HCT116 (cell line): ENCODE results near the gene SPG11. TPM values are rescaled to one million over a fixed set of nuclear protein-coding genes. Genes with fewer than 3 reads are reported as not detected.

ENCODE experiments used
- ATAC-seq: fragments of 200-7000 bp; cut with Tn5 transposase; 2 replicates; pipeline ENCODE4 v1.9.1; 2020; ENCODE audit warnings: mild to moderate bottlenecking, moderate library complexity
- BruUV-seq: library from RNA; stranded (reverse); fragments of 400-500 nt; replicated peaks from 2 replicates; lab custom pipeline; 2021; lab: Mats Ljungman, UMichigan
- CTCF ChIA-PET: fragments of 300-600 bp; sonication (Branson Sonifier 250); formaldehyde crosslinking; loops from one replicate; lab custom pipeline; 2021; ENCODE audit warnings: antibody characterized with exemption; lab: Charles Lee
- POLR2A ChIA-PET: fragments of 300-600, 350-600 bp; sonication (Branson Sonifier 250); formaldehyde crosslinking; loops from one replicate; lab custom pipeline; 2021; ENCODE audit warnings: antibody characterized with exemption; lab: Charles Lee
- RAD21 ChIA-PET, 2 experiments: fragments of 300-600 bp; sonication (Branson Sonifier 250); formaldehyde crosslinking; loops; one replicate each; lab custom pipeline; 2023; ENCODE audit warnings: low total read pairs in 2 of 2; ENCODE audit not compliant: uncharacterized antibody in 2 of 2, unreplicated experiment in 2 of 2, low non-redundant PET in 1 of 2; lab: Charles Lee
- DNase-seq: peaks from one replicate; pipeline ENCODE4 v3.0.0-alpha.2; 2010; ENCODE audit warnings: low read depth, low spot score
- H2AFZ ChIP-seq: fragments of 200-600 bp; shearing (Covaris generic), sonication (generic); 2 replicates; pipeline ENCODE4 v1.6.1; 2017; ENCODE audit warnings: low read depth, mixed run types, mixed read lengths, antibody characterized with exemption, low read length; ENCODE audit not compliant: poor library complexity, severe bottlenecking
- H3K27ac ChIP-seq: 2 replicates; pipeline ENCODE4 v1.5.1; 2012; ENCODE audit warnings: low read depth, low read length
- H3K27me3 ChIP-seq: fragments of 200-600 bp; sonication (generic); 2 replicates; pipeline ENCODE4 v1.6.1; 2016; ENCODE audit warnings: mixed run types, low read length, mixed read lengths; ENCODE audit not compliant: insufficient read depth
- H3K36me3 ChIP-seq, 2 experiments: fragments of 200-500 bp in 1 of 2; fragments of 200-600 bp in 1 of 2; sonication (Bioruptor generic) in 1 of 2; sonication (generic) in 1 of 2; 2 replicates each; pipeline versions ENCODE4 v1.5.1 to v1.6.1; 2014 to 2016; ENCODE audit warnings: low read length in 2 of 2, inconsistent platforms in 1 of 2, mixed read lengths in 1 of 2, mixed run types in 1 of 2; ENCODE audit not compliant: insufficient read depth in 2 of 2, control insufficient read depth in 1 of 2
- H3K4me1 ChIP-seq, 2 experiments: fragments of 200-600 bp in 1 of 2; sonication (generic) in 1 of 2; 2 replicates each; pipeline versions ENCODE4 v1.5.1 to v1.6.1; 2012 to 2017; ENCODE audit warnings: low read length in 2 of 2, inconsistent platforms in 1 of 2, mild to moderate bottlenecking in 1 of 2, mixed read lengths in 1 of 2, mixed run types in 1 of 2, moderate library complexity in 1 of 2; ENCODE audit not compliant: insufficient read depth in 2 of 2, control insufficient read depth in 1 of 2
- H3K4me2 ChIP-seq: fragments of 200-600 bp; sonication (generic); 2 replicates; pipeline ENCODE4 v1.6.1; 2017; ENCODE audit warnings: mixed run types, low read length, mixed read lengths
- H3K4me3 ChIP-seq, 2 experiments: fragments of 200-600 bp in 1 of 2; sonication (generic) in 1 of 2; replicated peaks in 1 of 2; 2 replicates each; pipeline ENCODE4 v1.5.1; 2011 to 2016; ENCODE audit warnings: low read length in 2 of 2, control low read depth in 1 of 2, low read depth in 1 of 2, mild to moderate bottlenecking in 1 of 2, mixed read lengths in 1 of 2, mixed run types in 1 of 2
- H3K79me2 ChIP-seq: fragments of 200-600 bp; sonication (generic); 2 replicates; pipeline ENCODE4 v1.6.1; 2017; ENCODE audit warnings: mild to moderate bottlenecking, mixed run types, low read length, moderate library complexity, mixed read lengths; ENCODE audit not compliant: insufficient read depth
- H3K9ac ChIP-seq: fragments of 200-600 bp; sonication (generic); 2 replicates; pipeline ENCODE4 v1.6.1; 2016; ENCODE audit warnings: low read length, mixed read lengths
- H3K9me2 ChIP-seq: fragments of 200-600 bp; sonication (generic), shearing (Covaris generic); 2 replicates; pipeline ENCODE4 v1.6.1; 2017; ENCODE audit warnings: mixed run types, mild to moderate bottlenecking, moderate library complexity; ENCODE audit not compliant: insufficient read depth
- H3K9me3 ChIP-seq, 2 experiments: fragments of 200-500 bp in 1 of 2; fragments of 200-600 bp in 1 of 2; sonication (Bioruptor generic) in 1 of 2; sonication (generic) in 1 of 2; 2 replicates each; pipeline ENCODE4 v1.6.1; 2014 to 2017; ENCODE audit warnings: low read length in 2 of 2, mixed read lengths in 2 of 2, inconsistent platforms in 1 of 2, low read depth in 1 of 2, mild to moderate bottlenecking in 1 of 2, mixed run types in 1 of 2, moderate library complexity in 1 of 2; ENCODE audit not compliant: control insufficient read depth in 1 of 2, insufficient read depth in 1 of 2
- H4K20me1 ChIP-seq: fragments of 200-600 bp; sonication (generic), shearing (Covaris generic); 2 replicates; pipeline ENCODE4 v1.6.1; 2017; ENCODE audit warnings: mixed run types, mild to moderate bottlenecking, moderate library complexity; ENCODE audit not compliant: insufficient read depth
- CBX3 ChIP-seq: IDR thresholded peaks from 2 replicates; pipeline ENCODE4 v1.6.1; 2012; ENCODE audit warnings: low read depth
- CTCF ChIP-seq, 3 experiments: fragments of 200-600 bp in 1 of 3; sonication (generic) in 1 of 3; IDR thresholded peaks in 2 of 3; conservative IDR thresholded peaks in 1 of 3; 2 replicates each; pipeline ENCODE4 v1.5.1; 2012 to 2017; ENCODE audit warnings: low read depth in 2 of 3, low read length in 2 of 3, antibody characterized with exemption in 1 of 3, borderline replicate concordance in 1 of 3, control low read depth in 1 of 3, mild to moderate bottlenecking in 1 of 3, mixed read lengths in 1 of 3, mixed run types in 1 of 3, moderate library complexity in 1 of 3; ENCODE audit not compliant: insufficient read depth in 1 of 3
- ELF1 ChIP-seq: IDR thresholded peaks from 2 replicates; pipeline ENCODE4 v1.6.1; 2012; ENCODE audit warnings: low read depth, borderline replicate concordance
- EZH2 ChIP-seq: fragments of 200-600 bp; sonication (generic); IDR thresholded peaks from 2 replicates; pipeline ENCODE4 v1.6.1; 2017; ENCODE audit warnings: antibody characterized with exemption, mixed run types
- JUND ChIP-seq: IDR thresholded peaks from 2 replicates; pipeline ENCODE4 v1.6.1; 2012
- POLR2A ChIP-seq: IDR thresholded peaks from 2 replicates; pipeline ENCODE4 v1.7.0; 2011; ENCODE audit warnings: borderline replicate concordance; ENCODE audit not compliant: insufficient read depth, insufficient read length; ENCODE audit errors: extremely low read depth
- POLR2AphosphoS5 ChIP-seq: IDR thresholded peaks from 2 replicates; pipeline ENCODE4 v1.6.1; 2011; ENCODE audit warnings: mild to moderate bottlenecking, low read depth, low read length, moderate library complexity
- RAD21 ChIP-seq: IDR thresholded peaks from 2 replicates; pipeline ENCODE4 v1.6.1; 2012; ENCODE audit warnings: low read depth, mild to moderate bottlenecking
- SP1 ChIP-seq: IDR thresholded peaks from 2 replicates; pipeline ENCODE4 v1.6.1; 2012; ENCODE audit warnings: low read depth
- TCF7L2 ChIP-seq: IDR thresholded peaks from 2 replicates; pipeline ENCODE4 v1.7.0; 2011; ENCODE audit warnings: borderline replicate concordance, inconsistent platforms; ENCODE audit not compliant: insufficient read depth, insufficient read length; ENCODE audit errors: extremely low read depth
- YY1 ChIP-seq: IDR thresholded peaks from 2 replicates; pipeline ENCODE4 v1.6.1; 2011; ENCODE audit warnings: low read length, low read depth, moderate library complexity, mild to moderate bottlenecking; ENCODE audit not compliant: insufficient replicate concordance; ENCODE audit errors: extremely low read depth
- ZFX ChIP-seq: fragments of 450-650 bp; IDR thresholded peaks from 2 replicates; pipeline ENCODE4 v1.6.1; 2017
- intact Hi-C: fragments of 100-400 bp; cut with micrococcal nuclease; formaldehyde crosslinking; loops from 2 replicates; pipeline ENCODE4 v1.10.0; 2022
- total RNA-seq: library from RNA; stranded (reverse); gene quantifications from one replicate; pipeline ENCODE4 v1.2.1, GENCODE V29; 2021; ENCODE audit not compliant: unreplicated experiment

SPG11 gene
- total RNA-seq, 1 experiment from 2014 or later: 34.8 TPM

GRCh38 chr15:44711096-44711742 is 47.8 kb upstream of the SPG11 start, which contains the start of the genes B2M and PATL2 (continued):
- TF ChIP-seq ELF1: no peak
- TF ChIP-seq SP1: peak; percentile 90
- TF ChIP-seq EZH2: no peak

GRCh38 chr15:44710236-44711095 is 47.0 kb upstream of the SPG11 start:
- H2AFZ ChIP-seq: peak overlapping the region; percentile 90
- no peak for TF ChIP-seq EZH2
- peak; percentile 23 to 54 (median 38); a peak in 4 of 6 replicates for TF ChIP-seq CTCF (IDR thresholded peaks at IDR 0.05 in 2 of 3, conservative IDR thresholded peaks at IDR 0.05 in 1 of 3; ENCODE audit: borderline replicate concordance in 1 of 3, insufficient read depth in 1 of 3, low read depth in 2 of 3, low read length in 2 of 3)
- TF ChIP-seq CBX3: peak; percentile 90
- no peak for TF ChIP-seq ZFX
- TF ChIP-seq YY1: no peak
- no peak for TF ChIP-seq POLR2AphosphoS5
- no peak for TF ChIP-seq POLR2A
- TF ChIP-seq JUND: no peak
- TF ChIP-seq RAD21: peak; percentile 23
- no peak for TF ChIP-seq TCF7L2
- peak overlapping the region; percentile 84 to 93 for H3K4me3 ChIP-seq
- H3K79me2 ChIP-seq: peaks cover 41% of the 10 kb centered on the region
- peak overlapping the region; percentile 69 for H3K27ac ChIP-seq
- H3K9me3 ChIP-seq: no peaks in the 10 kb centered on the region
- H3K9ac ChIP-seq: peak overlapping the region; percentile 74
- TSS peak; percentile 85 for BruUV-seq
- CTCF ChIA-PET: interaction anchor here (0.6 to 1.9 kb wide), 7 partner anchors 11 to 174 kb away, joined by 3 to 18 read pairs (median 3); partner anchors contain the start of genes EIF3J and SPG11
- no peaks in the 10 kb centered on the region for H3K9me2 ChIP-seq
- H3K36me3 ChIP-seq: peaks cover 2 to 5% of the 10 kb centered on the region in 2 experiments; a peak in 3 of 4 replicates
- H4K20me1 ChIP-seq: no peaks in the 10 kb centered on the region
- intact Hi-C loops: loop anchor here (1.0 kb wide), 1 partner anchor 47 kb away; the partner anchor contains the start of gene SPG11
- H3K27me3 ChIP-seq: no peaks in the 10 kb centered on the region
- peak; percentile 1; the same call in 1 of the 2 replicates for ATAC-seq
- POLR2A ChIA-PET: interaction anchor here (0.8 to 7.0 kb wide), 14 partner anchors 11 to 154 kb away, joined by 3 to 106 read pairs (median 5); partner anchors contain the start of genes SPG11 and TRIM69
- no peak for DNase-seq
- peak overlapping the region; percentile 83 for H3K4me2 ChIP-seq
- RAD21 ChIA-PET: interaction anchor here (1.0 to 1.1 kb wide), 2 partner anchors 47 kb away, joined by 5 read pairs; partner anchors contain the start of gene SPG11 (in 2 of the 2)
- peaks cover 11 to 29% of the 10 kb centered on the region in 2 experiments; a peak in 3 of 4 replicates for H3K4me1 ChIP-seq
